ENCODE measurements around the gene GAB3. TPM values are rescaled to one million over a fixed set of nuclear protein-coding genes. Genes with fewer than 3 reads are reported as not detected.

Gene GAB3
- total RNA-seq, 1 experiment from 2014 or later: 0.72 TPM

GRCh38 chrX:154715825-154716224 is 35.1 kb downstream of the GAB3 start:
- Mint-ChIP-seq H3K27ac (no peak overlapping the region), H3K4me1 (peaks cover 8% of the 10 kb centered on the region; the same call in 1 of the 2 replicates), H3K36me3 (no peaks in the 10 kb centered on the region), H3K9me3 (peaks cover 2% of the 10 kb centered on the region), H3K4me3 (no peak overlapping the region), H3K27me3 (ENCODE audit: low read depth) (no peaks in the 10 kb centered on the region; the same call in 1 of the 2 replicates)
- ChIA-PET CTCF (no interaction called here), POLR2A (no interaction called here)
- no peak for TF ChIP-seq OVOL2 (CRISPR knock-in tag; IDR thresholded peaks at IDR 0.05; ENCODE audit: borderline replicate concordance)
- TF ChIP-seq SMAD4 (CRISPR knock-in tag; IDR thresholded peaks at IDR 0.05): no peak
- TF ChIP-seq, protein P1, sequence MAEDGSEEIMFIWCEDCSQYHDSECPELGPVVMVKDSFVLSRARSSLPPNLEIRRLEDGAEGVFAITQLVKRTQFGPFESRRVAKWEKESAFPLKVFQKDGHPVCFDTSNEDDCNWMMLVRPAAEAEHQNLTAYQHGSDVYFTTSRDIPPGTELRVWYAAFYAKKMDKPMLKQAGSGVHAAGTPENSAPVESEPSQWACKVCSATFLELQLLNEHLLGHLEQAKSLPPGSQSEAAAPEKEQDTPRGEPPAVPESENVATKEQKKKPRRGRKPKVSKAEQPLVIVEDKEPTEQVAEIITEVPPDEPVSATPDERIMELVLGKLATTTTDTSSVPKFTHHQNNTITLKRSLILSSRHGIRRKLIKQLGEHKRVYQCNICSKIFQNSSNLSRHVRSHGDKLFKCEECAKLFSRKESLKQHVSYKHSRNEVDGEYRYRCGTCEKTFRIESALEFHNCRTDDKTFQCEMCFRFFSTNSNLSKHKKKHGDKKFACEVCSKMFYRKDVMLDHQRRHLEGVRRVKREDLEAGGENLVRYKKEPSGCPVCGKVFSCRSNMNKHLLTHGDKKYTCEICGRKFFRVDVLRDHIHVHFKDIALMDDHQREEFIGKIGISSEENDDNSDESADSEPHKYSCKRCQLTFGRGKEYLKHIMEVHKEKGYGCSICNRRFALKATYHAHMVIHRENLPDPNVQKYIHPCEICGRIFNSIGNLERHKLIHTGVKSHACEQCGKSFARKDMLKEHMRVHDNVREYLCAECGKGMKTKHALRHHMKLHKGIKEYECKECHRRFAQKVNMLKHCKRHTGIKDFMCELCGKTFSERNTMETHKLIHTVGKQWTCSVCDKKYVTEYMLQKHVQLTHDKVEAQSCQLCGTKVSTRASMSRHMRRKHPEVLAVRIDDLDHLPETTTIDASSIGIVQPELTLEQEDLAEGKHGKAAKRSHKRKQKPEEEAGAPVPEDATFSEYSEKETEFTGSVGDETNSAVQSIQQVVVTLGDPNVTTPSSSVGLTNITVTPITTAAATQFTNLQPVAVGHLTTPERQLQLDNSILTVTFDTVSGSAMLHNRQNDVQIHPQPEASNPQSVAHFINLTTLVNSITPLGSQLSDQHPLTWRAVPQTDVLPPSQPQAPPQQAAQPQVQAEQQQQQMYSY (CRISPR knock-in tag; IDR thresholded peaks at IDR 0.05): no peak
- TF ChIP-seq SOX15 (CRISPR knock-in tag; IDR thresholded peaks at IDR 0.05): no peak
- TF ChIP-seq ATF3 (CRISPR knock-in tag; conservative IDR thresholded peaks at IDR 0.05): no peak
- no peak for TF ChIP-seq ZMAT4 (CRISPR knock-in tag; IDR thresholded peaks at IDR 0.05)
- no peak for TF ChIP-seq MXD4 (CRISPR knock-in tag; IDR thresholded peaks at IDR 0.05; ENCODE audit: borderline replicate concordance)
- TF ChIP-seq ZNF423 (CRISPR knock-in tag; IDR thresholded peaks at IDR 0.05): no peak
- TF ChIP-seq MYBL2 (CRISPR knock-in tag; IDR thresholded peaks at IDR 0.05): no peak
- TF ChIP-seq NR3C1 (CRISPR knock-in tag; conservative IDR thresholded peaks at IDR 0.05; ENCODE audit: low read depth): no peak
- TF ChIP-seq, protein P2, sequence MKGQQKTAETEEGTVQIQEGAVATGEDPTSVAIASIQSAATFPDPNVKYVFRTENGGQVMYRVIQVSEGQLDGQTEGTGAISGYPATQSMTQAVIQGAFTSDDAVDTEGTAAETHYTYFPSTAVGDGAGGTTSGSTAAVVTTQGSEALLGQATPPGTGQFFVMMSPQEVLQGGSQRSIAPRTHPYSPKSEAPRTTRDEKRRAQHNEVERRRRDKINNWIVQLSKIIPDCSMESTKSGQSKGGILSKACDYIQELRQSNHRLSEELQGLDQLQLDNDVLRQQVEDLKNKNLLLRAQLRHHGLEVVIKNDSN (CRISPR knock-in tag; IDR thresholded peaks at IDR 0.05): no peak
- no peak for TF ChIP-seq NR2C2 (CRISPR knock-in tag; IDR thresholded peaks at IDR 0.05)
- ATAC-seq (peak; percentile 89), DNase-seq (ENCODE audit: low spot score) (peak; percentile 17)

GRCh38 chrX:154714925-154715324 is 36.0 kb downstream of the GAB3 start:
- Mint-ChIP-seq H3K4me1 (peaks cover 8% of the 10 kb centered on the region; the same call in 1 of the 2 replicates), H3K4me3 (no peak overlapping the region), H3K27me3 (ENCODE audit: low read depth) (no peaks in the 10 kb centered on the region; the same call in 1 of the 2 replicates), H3K27ac (no peak overlapping the region), H3K9me3 (no peaks in the 10 kb centered on the region), H3K36me3 (no peaks in the 10 kb centered on the region)
- TF ChIP-seq, protein P3, sequence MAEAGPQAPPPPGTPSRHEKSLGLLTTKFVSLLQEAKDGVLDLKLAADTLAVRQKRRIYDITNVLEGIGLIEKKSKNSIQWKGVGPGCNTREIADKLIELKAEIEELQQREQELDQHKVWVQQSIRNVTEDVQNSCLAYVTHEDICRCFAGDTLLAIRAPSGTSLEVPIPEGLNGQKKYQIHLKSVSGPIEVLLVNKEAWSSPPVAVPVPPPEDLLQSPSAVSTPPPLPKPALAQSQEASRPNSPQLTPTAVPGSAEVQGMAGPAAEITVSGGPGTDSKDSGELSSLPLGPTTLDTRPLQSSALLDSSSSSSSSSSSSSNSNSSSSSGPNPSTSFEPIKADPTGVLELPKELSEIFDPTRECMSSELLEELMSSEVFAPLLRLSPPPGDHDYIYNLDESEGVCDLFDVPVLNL (CRISPR knock-in tag; IDR thresholded peaks at IDR 0.05; ENCODE audit: borderline replicate concordance, low read depth): no peak
- TF ChIP-seq, protein P4, sequence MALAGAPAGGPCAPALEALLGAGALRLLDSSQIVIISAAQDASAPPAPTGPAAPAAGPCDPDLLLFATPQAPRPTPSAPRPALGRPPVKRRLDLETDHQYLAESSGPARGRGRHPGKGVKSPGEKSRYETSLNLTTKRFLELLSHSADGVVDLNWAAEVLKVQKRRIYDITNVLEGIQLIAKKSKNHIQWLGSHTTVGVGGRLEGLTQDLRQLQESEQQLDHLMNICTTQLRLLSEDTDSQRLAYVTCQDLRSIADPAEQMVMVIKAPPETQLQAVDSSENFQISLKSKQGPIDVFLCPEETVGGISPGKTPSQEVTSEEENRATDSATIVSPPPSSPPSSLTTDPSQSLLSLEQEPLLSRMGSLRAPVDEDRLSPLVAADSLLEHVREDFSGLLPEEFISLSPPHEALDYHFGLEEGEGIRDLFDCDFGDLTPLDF (CRISPR knock-in tag; IDR thresholded peaks at IDR 0.05): no peak
- no peak for TF ChIP-seq ELF4 (CRISPR knock-in tag; IDR thresholded peaks at IDR 0.05; ENCODE audit: low read depth)
- TF ChIP-seq ZNF138 (CRISPR knock-in tag; conservative IDR thresholded peaks at IDR 0.05): no peak
- no peak for TF ChIP-seq TEAD1 (CRISPR knock-in tag; IDR thresholded peaks at IDR 0.05)
- TF ChIP-seq OVOL2 (CRISPR knock-in tag; IDR thresholded peaks at IDR 0.05; ENCODE audit: borderline replicate concordance): no peak
- no peak for TF ChIP-seq ZNF396 (CRISPR knock-in tag; IDR thresholded peaks at IDR 0.05; ENCODE audit: borderline replicate concordance)
- TF ChIP-seq, protein P5, sequence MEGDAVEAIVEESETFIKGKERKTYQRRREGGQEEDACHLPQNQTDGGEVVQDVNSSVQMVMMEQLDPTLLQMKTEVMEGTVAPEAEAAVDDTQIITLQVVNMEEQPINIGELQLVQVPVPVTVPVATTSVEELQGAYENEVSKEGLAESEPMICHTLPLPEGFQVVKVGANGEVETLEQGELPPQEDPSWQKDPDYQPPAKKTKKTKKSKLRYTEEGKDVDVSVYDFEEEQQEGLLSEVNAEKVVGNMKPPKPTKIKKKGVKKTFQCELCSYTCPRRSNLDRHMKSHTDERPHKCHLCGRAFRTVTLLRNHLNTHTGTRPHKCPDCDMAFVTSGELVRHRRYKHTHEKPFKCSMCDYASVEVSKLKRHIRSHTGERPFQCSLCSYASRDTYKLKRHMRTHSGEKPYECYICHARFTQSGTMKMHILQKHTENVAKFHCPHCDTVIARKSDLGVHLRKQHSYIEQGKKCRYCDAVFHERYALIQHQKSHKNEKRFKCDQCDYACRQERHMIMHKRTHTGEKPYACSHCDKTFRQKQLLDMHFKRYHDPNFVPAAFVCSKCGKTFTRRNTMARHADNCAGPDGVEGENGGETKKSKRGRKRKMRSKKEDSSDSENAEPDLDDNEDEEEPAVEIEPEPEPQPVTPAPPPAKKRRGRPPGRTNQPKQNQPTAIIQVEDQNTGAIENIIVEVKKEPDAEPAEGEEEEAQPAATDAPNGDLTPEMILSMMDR (IDR thresholded peaks at IDR 0.05): peak; percentile 45
- no peak for TF ChIP-seq NR2C2 (CRISPR knock-in tag; IDR thresholded peaks at IDR 0.05)
- ChIA-PET CTCF (no interaction called here), POLR2A (no interaction called here)
- peak; percentile 36 for DNase-seq (ENCODE audit: low spot score)
- ATAC-seq: peak; percentile 69

Data from WTC11 (cell line).